ENCODE results near the gene DST.

The DST gene

DNA sequence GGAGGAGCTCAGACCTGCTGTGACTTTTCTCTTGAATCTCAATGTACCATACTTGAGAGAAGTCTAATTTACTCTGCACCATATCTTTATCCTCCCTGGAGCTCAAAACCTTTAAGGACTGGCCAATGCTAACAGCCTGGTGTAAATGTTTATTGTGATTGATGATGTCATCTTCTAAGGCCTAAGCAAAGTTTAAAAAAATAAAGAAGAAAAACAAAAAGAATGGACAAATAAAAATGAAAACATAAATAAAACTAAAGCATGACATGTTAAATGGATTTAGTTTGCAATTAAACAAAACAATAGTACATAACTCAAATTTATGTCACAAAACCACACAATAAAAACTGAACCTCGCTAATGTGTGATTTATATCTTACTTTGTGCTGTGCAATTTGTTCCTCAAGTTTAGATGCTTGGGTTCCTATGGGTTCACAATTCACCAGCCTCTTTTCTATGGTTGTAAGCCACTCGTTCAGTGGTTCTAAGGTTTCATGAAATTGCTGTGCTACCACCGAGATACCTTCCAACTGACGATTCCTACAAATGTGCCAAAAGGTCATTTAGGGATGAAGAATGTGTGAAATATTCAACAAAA lies 113.0 kb downstream of the DST start:
- H3K4me3 ChIP-seq (replicated peaks in 1 of 2; ENCODE audit: low read depth in 2 of 2, low read length in 2 of 2), result no peak overlapping the region
- TF ChIP-seq, protein P1, sequence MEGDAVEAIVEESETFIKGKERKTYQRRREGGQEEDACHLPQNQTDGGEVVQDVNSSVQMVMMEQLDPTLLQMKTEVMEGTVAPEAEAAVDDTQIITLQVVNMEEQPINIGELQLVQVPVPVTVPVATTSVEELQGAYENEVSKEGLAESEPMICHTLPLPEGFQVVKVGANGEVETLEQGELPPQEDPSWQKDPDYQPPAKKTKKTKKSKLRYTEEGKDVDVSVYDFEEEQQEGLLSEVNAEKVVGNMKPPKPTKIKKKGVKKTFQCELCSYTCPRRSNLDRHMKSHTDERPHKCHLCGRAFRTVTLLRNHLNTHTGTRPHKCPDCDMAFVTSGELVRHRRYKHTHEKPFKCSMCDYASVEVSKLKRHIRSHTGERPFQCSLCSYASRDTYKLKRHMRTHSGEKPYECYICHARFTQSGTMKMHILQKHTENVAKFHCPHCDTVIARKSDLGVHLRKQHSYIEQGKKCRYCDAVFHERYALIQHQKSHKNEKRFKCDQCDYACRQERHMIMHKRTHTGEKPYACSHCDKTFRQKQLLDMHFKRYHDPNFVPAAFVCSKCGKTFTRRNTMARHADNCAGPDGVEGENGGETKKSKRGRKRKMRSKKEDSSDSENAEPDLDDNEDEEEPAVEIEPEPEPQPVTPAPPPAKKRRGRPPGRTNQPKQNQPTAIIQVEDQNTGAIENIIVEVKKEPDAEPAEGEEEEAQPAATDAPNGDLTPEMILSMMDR (IDR thresholded peaks at IDR 0.05; ENCODE audit: low read depth, low read length), result no peak
- DNase-seq (ENCODE audit: low read depth in 2 of 2), result no peak

DNA sequence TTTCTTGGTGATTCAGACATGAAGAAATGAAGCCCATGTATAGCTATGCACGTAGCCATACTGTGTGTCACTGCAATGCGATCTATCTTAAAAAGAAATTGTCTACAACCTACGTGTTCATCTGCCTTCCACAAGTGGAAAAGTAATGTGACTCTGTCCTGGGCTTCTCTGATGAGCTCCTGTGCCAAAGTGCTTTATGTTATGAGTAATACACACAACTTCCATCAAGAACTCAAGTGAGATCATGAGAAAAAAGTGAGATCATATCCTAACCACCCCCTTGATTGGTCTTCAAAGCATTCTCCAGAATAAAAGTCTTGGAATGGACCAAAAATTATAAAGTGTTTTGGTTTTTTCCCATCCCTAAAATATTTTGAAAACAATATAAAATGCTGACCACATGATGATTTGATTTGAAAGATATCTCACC lies 114.3 kb downstream of the DST start:
- TF ChIP-seq, protein P1 (IDR thresholded peaks at IDR 0.05; ENCODE audit: low read depth, low read length), result no peak
- no peak overlapping the region for H3K4me3 ChIP-seq (replicated peaks in 1 of 2; ENCODE audit: low read depth in 2 of 2, low read length in 2 of 2)
- DNase-seq (ENCODE audit: low read depth in 2 of 2), result peak; percentile 67 to 98

DNA sequence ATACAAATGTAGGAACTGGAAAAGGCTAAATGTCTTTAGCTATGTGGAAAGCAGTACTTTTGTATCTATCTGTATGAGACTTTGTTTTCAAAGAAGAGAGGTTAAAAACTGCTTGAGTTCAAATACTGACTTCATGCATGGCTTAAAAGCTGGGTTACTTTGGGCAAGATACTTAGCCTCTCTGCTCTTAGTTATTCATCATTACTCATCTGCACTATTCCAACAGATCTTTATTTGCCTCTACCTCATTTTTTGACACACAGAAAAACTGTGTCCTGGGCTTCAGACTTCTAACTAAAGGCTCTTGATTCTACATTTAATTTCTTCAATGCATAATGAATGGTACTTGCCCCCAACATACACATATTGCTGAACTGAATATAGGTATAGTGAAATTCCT lies 114.8 kb downstream of the DST start:
- TF ChIP-seq, protein P1 (IDR thresholded peaks at IDR 0.05; ENCODE audit: low read depth, low read length), result no peak
- H3K4me3 ChIP-seq (replicated peaks in 1 of 2; ENCODE audit: low read depth in 2 of 2, low read length in 2 of 2), result no peak overlapping the region

DNA sequence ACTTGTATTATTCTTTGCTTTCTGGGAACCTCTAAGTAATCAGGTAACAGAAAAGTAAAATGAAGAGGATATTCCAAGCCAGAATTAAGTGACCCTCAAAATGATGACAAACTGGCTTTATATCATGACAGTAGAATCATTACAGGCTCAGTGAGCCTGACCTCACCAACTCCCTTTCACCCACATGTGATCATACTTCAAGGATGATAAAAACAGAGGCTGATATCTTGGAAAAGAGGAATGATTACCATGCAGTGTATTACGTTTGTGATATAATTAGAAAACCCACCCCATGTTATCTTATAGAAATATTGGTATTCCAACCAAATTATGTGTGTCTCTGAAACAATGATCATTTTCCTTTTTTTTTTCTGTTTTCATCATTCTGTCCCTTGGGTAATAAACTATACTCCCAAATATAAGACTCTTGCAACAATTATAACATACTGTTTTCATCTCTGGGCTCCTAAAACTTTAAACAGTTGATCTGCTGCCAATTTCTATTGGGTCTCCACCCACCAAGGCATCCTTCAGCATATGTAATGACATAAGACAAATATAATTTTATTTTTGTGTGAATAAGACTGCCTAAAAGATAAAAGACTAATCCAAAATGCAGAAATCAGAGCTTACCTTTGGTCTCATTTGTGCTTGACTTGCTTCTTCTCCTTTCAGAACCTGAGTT lies 115.7 kb downstream of the DST start:
- no peak overlapping the region for H3K4me3 ChIP-seq (replicated peaks in 1 of 2; ENCODE audit: low read depth in 2 of 2, low read length in 2 of 2)
- DNase-seq (ENCODE audit: low read depth in 2 of 2), result no peak
- TF ChIP-seq, protein P1 (IDR thresholded peaks at IDR 0.05; ENCODE audit: low read depth, low read length), result no peak

More for the DNA sequence above, 114.8 kb downstream of the DST start:
- peak in 1 of 2 donors; percentile 54 for DNase-seq (ENCODE audit: low read depth in 2 of 2)

DNA sequence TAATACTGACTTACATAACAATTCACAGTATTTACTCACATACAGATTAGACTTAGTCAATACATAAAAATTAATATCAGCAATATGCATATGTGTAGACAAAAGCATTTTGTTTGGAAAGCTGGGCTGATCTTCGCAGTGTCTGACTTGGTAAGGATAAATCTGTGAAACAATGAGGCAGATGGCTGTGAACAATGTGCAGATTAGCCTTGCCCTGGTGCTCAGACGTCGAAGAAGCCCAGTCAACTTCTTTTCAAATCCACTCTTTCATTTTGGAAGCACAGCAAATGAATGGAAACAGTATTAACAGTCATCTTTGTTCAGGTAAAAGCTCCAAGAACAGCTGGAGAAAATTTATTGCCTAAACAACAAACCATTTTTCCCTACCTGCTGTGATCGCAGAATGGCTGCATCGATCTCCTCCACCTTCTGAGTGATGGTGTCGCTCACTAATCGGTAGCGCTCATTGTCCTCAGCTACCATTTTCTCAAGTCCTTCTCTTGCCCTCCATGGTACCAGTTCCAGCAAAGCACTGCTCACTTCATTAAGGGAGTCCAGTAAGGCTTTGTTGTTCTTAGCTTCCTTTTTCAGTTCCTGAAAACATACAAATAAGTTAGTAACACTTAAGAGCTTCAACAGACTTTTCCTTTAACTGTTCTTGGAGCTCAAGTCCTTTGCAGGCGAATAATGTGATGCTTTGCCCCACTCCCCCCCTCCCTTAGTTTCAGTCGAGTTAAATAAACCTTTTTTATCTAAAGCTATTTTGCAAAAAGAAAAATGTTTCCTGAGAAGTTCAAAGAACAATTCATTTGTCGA lies 116.5 kb downstream of the DST start:
- no peak for DNase-seq (ENCODE audit: low read depth in 2 of 2)
- no peak overlapping the region for H3K4me3 ChIP-seq (replicated peaks in 1 of 2; ENCODE audit: low read depth in 2 of 2, low read length in 2 of 2)
- TF ChIP-seq, protein P1 (IDR thresholded peaks at IDR 0.05; ENCODE audit: low read depth, low read length), result no peak

DNA sequence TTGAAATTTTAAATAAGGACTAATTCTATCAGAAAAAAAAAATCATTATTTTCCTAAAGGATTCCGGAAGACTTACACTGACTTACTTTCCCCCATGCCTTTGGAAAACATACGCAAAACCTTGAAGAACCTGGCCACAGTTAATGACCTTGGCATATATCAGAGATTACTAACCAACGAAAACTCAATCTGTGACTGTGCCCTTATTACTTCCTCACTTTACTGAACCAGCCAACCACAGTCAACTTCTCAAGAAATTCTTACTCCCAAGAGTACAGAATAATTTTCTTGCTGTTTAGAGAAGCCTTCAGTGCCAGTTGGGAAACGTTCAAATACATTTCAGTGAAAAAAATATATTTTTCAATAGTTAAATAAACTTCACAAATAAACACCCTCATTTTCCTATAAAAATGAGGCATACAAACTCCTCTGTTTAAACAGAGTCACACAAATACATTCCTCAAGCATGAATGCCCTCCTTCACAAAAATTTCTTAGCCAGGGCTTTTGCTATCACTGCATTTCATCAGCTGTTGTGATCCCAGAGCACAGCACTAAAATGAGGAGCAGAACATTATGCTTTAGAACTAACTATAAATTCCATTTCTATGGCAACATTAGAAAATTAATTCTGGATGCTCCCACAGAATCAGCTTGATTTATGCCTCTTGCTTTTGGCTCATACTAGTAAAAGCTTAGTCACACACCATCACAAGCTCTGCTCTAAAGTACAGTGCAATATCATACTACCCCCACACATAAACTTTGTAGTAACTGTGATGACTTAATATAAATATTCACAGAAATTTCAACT lies 117.6 kb downstream of the DST start:
- TF ChIP-seq, protein P1 (IDR thresholded peaks at IDR 0.05; ENCODE audit: low read depth, low read length), result no peak
- peak; percentile 80 to 82 for DNase-seq (ENCODE audit: low read depth in 2 of 2)
- no peak overlapping the region for H3K4me3 ChIP-seq (replicated peaks in 1 of 2; ENCODE audit: low read depth in 2 of 2, low read length in 2 of 2)

Data from cardiac fibroblast (primary cell).